Activated CD8-positive, alpha-beta T cell treated with anti-CD3 and anti-CD28 coated beads for 36 hours (primary cell): ENCODE data around the gene XRCC3. TPM values are rescaled to one million over a fixed set of nuclear protein-coding genes. Genes with fewer than 3 reads are reported as not detected.

ENCODE experiments used
- ATAC-seq: fragments of 200-7000 bp; cut with Tn5 transposase; one replicate; pipeline ENCODE4 v1.10.0; 2021; ENCODE audit warnings: mild to moderate bottlenecking, moderate library complexity
- CTCF ChIA-PET: fragments of 350-600 bp; sonication (Branson Sonifier 250); formaldehyde crosslinking; loops from one replicate; lab custom pipeline; 2021; ENCODE audit warnings: antibody characterized with exemption; lab: Charles Lee
- POLR2A ChIA-PET: fragments of 350-600 bp; sonication (Branson Sonifier 250); formaldehyde crosslinking; loops from one replicate; lab custom pipeline; 2021; ENCODE audit warnings: antibody characterized with exemption; lab: Charles Lee
- DNase-seq: peaks from one replicate; pipeline ENCODE4 v3.0.0-alpha.2; 2020
- H3K27ac Mint-ChIP-seq: one replicate; pipeline ENCODE4 v1.8.0; 2021; ENCODE audit warnings: mild to moderate bottlenecking, mixed read lengths
- H3K27me3 Mint-ChIP-seq: one replicate; pipeline ENCODE4 v1.8.0; 2021; ENCODE audit warnings: mixed read lengths
- H3K36me3 Mint-ChIP-seq: one replicate; pipeline ENCODE4 v1.8.0; 2021; ENCODE audit warnings: low read depth, mixed read lengths
- H3K4me1 Mint-ChIP-seq: one replicate; pipeline ENCODE4 v1.8.0; 2021; ENCODE audit warnings: low read depth, mixed read lengths
- H3K4me3 Mint-ChIP-seq: one replicate; pipeline ENCODE4 v1.8.0; 2021; ENCODE audit warnings: mild to moderate bottlenecking, moderate library complexity, mixed read lengths
- H3K9me3 Mint-ChIP-seq: one replicate; pipeline ENCODE4 v1.8.0; 2021; ENCODE audit warnings: mixed read lengths
- CTCF ChIP-seq: fragments of 200-600 bp; IDR thresholded peaks from one replicate; pipeline ENCODE4 v1.8.0; 2022; ENCODE audit warnings: antibody characterized with exemption, mild to moderate bottlenecking
- intact Hi-C: fragments of 100-400 bp; cut with micrococcal nuclease; formaldehyde crosslinking; loops from one replicate; pipeline ENCODE4 v1.10.0; 2022
- total RNA-seq, 2 experiments: library from RNA; stranded (reverse); gene quantifications; one replicate each; pipeline ENCODE4 v1.2.3, GENCODE V29; 2021

Gene XRCC3
- total RNA-seq, 2 experiments from 2014 or later: 47.3 to 55.2 TPM

GRCh38 chr14:103697603-103698379, 17.5 kb downstream of the XRCC3 start:
- DNase-seq: no peak
- intact Hi-C loops: no loop called here
- peaks cover 6% of the 10 kb centered on the region for H3K4me1 Mint-ChIP-seq
- H3K27me3 Mint-ChIP-seq: no peaks in the 10 kb centered on the region
- TF ChIP-seq CTCF: no peak
- ChIA-PET POLR2A (interaction anchor here (2.1 kb wide), 1 partner anchor 16 kb away, joined by 7 read pairs; no protein-coding TSS in a partner anchor), CTCF (no interaction called here)
- H3K9me3 Mint-ChIP-seq: no peaks in the 10 kb centered on the region
- H3K36me3 Mint-ChIP-seq: peaks cover 12% of the 10 kb centered on the region
- H3K27ac Mint-ChIP-seq: peak overlapping the region; percentile 4
- no peak overlapping the region for H3K4me3 Mint-ChIP-seq
- ATAC-seq: no peak

- peaks cover 12% of the 10 kb centered on the region for H3K36me3 Mint-ChIP-seq
- ChIA-PET POLR2A (interaction anchor here (1.2 to 2.1 kb wide), 3 partner anchors 9 to 16 kb away, joined by 3 to 7 read pairs (median 4); no protein-coding TSS in a partner anchor), CTCF (no interaction called here)
- TF ChIP-seq CTCF: no peak
- ATAC-seq: no peak
- peak overlapping the region; percentile 4 for H3K27ac Mint-ChIP-seq
- no peak overlapping the region for H3K4me3 Mint-ChIP-seq
- no peak for DNase-seq
- intact Hi-C loops: no loop called here
- no peaks in the 10 kb centered on the region for H3K27me3 Mint-ChIP-seq
- peaks cover 6% of the 10 kb centered on the region for H3K4me1 Mint-ChIP-seq
- H3K9me3 Mint-ChIP-seq: no peaks in the 10 kb centered on the region
These were observed 18.0 kb downstream of the XRCC3 start for GRCh38 chr14:103697206-103697602.

- ChIA-PET CTCF (interaction anchor here (0.8 kb wide), 1 partner anchor 17 kb away, joined by 3 read pairs; no protein-coding TSS in a partner anchor), POLR2A (interaction anchor here (1.2 to 2.1 kb wide), 3 partner anchors 8 to 17 kb away, joined by 3 to 7 read pairs (median 4); no protein-coding TSS in a partner anchor)
- intact Hi-C loops: no loop called here
- no peak for ATAC-seq
- peaks cover 6% of the 10 kb centered on the region for H3K4me1 Mint-ChIP-seq
- no peak overlapping the region for H3K27ac Mint-ChIP-seq
- peaks cover 9% of the 10 kb centered on the region for H3K36me3 Mint-ChIP-seq
- no peak for DNase-seq
- no peaks in the 10 kb centered on the region for H3K27me3 Mint-ChIP-seq
- H3K9me3 Mint-ChIP-seq: no peaks in the 10 kb centered on the region
- no peak for TF ChIP-seq CTCF
- H3K4me3 Mint-ChIP-seq: no peak overlapping the region
These were observed 18.7 kb downstream of the XRCC3 start for GRCh38 chr14:103696466-103697071.

- no peaks in the 10 kb centered on the region for H3K27me3 Mint-ChIP-seq
- no peak for TF ChIP-seq CTCF
- no peaks in the 10 kb centered on the region for H3K9me3 Mint-ChIP-seq
- peaks cover 9% of the 10 kb centered on the region for H3K36me3 Mint-ChIP-seq
- H3K4me3 Mint-ChIP-seq: no peak overlapping the region
- ATAC-seq (no peak), DNase-seq (no peak)
- CTCF ChIA-PET: interaction anchor here (0.8 kb wide), 1 partner anchor 16 kb away, joined by 3 read pairs; no protein-coding TSS in a partner anchor
- peaks cover 6% of the 10 kb centered on the region for H3K4me1 Mint-ChIP-seq
- POLR2A ChIA-PET: interaction anchor here (1.2 to 2.1 kb wide), 3 partner anchors 8 to 17 kb away, joined by 3 to 7 read pairs (median 4); no protein-coding TSS in a partner anchor
- intact Hi-C loops: no loop called here
- no peak overlapping the region for H3K27ac Mint-ChIP-seq
These were observed 19.2 kb downstream of the XRCC3 start for GRCh38 chr14:103696070-103696402.
